T-cell (primary cell): ENCODE results near the gene JAG1. TPM values are rescaled to one million over a fixed set of nuclear protein-coding genes. Genes with fewer than 3 reads are reported as not detected.

Experiments
- ATAC-seq, 4 experiments: fragments of 200-7000 bp in 3 of 4; fragments of 150-1000 bp in 1 of 4; cut with Tn5 transposase; replicated peaks in 1 of 4; 1 replicate in 3 of 4; 2 replicates in 1 of 4; pipeline ENCODE4 v1.10.0; 2021; ENCODE audit warnings: moderate library complexity in 3 of 4, mild to moderate bottlenecking in 2 of 4, moderate number of reproducible peaks in 1 of 4
- CTCF ChIA-PET, 2 donors: fragments of 300-600 bp; sonication (Branson Sonifier 250); formaldehyde crosslinking; loops; one replicate each; lab custom pipeline; 2022; ENCODE audit warnings: antibody characterized with exemption in 2 of 2; lab: Charles Lee
- POLR2A ChIA-PET, 2 donors: fragments of 300-600 bp; sonication (Branson Sonifier 250); formaldehyde crosslinking; loops; one replicate each; lab custom pipeline; 2022; ENCODE audit warnings: antibody characterized with exemption in 2 of 2; lab: Charles Lee
- DNase-seq, 35 experiments: peaks; one replicate each; pipeline versions ENCODE4 v3.0.0 to v3.0.0-alpha.2; 2013 to 2023
- H3K27ac ChIP-seq: one replicate; pipeline ENCODE4 v1.5.1; 2013; ENCODE audit warnings: low read length
- H3K27me3 ChIP-seq, 2 experiments: replicated peaks in 1 of 2; 1 replicate in 1 of 2; 2 replicates in 1 of 2; pipeline versions ENCODE4 v1.6.1 to v1.7.0; 2013; ENCODE audit warnings: low read length in 1 of 2, mixed read lengths in 1 of 2; ENCODE audit not compliant: control insufficient read depth in 2 of 2, insufficient read depth in 2 of 2; ENCODE audit errors: extremely low read depth in 1 of 2
- H3K36me3 ChIP-seq, 2 donors: 1 replicate in 1 of 2; 2 replicates in 1 of 2; pipeline versions ENCODE4 v1.6.1 to v1.7.0; 2013; ENCODE audit warnings: low read length in 1 of 2; ENCODE audit not compliant: control insufficient read depth in 2 of 2, insufficient read depth in 1 of 2; ENCODE audit errors: extremely low read depth in 1 of 2
- H3K4me1 ChIP-seq, 2 experiments: 1 replicate in 1 of 2; 2 replicates in 1 of 2; pipeline versions ENCODE4 v1.6.1 to v1.7.0; 2013; ENCODE audit warnings: low read length in 2 of 2, mixed read lengths in 1 of 2; ENCODE audit not compliant: insufficient read depth in 2 of 2, control insufficient read depth in 1 of 2; ENCODE audit errors: extremely low read depth in 1 of 2
- H3K4me3 ChIP-seq, 2 donors: 1 replicate in 1 of 2; 2 replicates in 1 of 2; pipeline versions ENCODE4 v1.5.1 to v1.7.0; 2013; ENCODE audit warnings: mild to moderate bottlenecking in 2 of 2, low read length in 1 of 2, moderate library complexity in 1 of 2; ENCODE audit not compliant: control insufficient read depth in 1 of 2; ENCODE audit errors: extremely low read depth in 1 of 2
- H3K9me3 ChIP-seq: 2 replicates; pipeline ENCODE4 v1.7.0; 2013
- H3K27ac Mint-ChIP-seq, 2 donors: one replicate each; pipeline ENCODE4 v1.8.0; 2020 to 2021; ENCODE audit warnings: mild to moderate bottlenecking in 2 of 2, mixed read lengths in 2 of 2
- H3K27me3 Mint-ChIP-seq, 2 donors: one replicate each; pipeline ENCODE4 v1.8.0; 2021 to 2022; ENCODE audit warnings: mixed read lengths in 2 of 2
- H3K36me3 Mint-ChIP-seq: one replicate; pipeline ENCODE4 v1.8.0; 2021; ENCODE audit warnings: mixed read lengths
- H3K4me1 Mint-ChIP-seq, 3 donors: one replicate each; pipeline ENCODE4 v1.8.0; 2020 to 2022; ENCODE audit warnings: mixed read lengths in 3 of 3, mild to moderate bottlenecking in 1 of 3
- H3K4me3 Mint-ChIP-seq, 3 donors: one replicate each; pipeline ENCODE4 v1.8.0; 2020 to 2022; ENCODE audit warnings: mild to moderate bottlenecking in 3 of 3, mixed read lengths in 3 of 3, moderate library complexity in 3 of 3
- H3K9me3 Mint-ChIP-seq, 3 donors: one replicate each; pipeline ENCODE4 v1.8.0; 2020 to 2022; ENCODE audit warnings: mixed read lengths in 3 of 3
- WGBS: methylation state at CpG from one replicate; pipeline ENCODE4 v1.1.5; 2013; ENCODE audit warnings: missing lambda C conversion rate; ENCODE audit not compliant: insufficient coverage; 5-methylcytosine and 5-hydroxymethylcytosine counted together
- total RNA-seq, 35 experiments: library from RNA in 6 of 35; stranded (reverse) in 6 of 35; fragments of 120-200 nt in 1 of 35; gene quantifications; one replicate each; pipeline versions ENCODE4 v1.2.1 to v1.2.4 and lab custom pipeline; 2013 to 2026

The JAG1 gene
- total RNA-seq, 5 donors from 2014 or later (not counting 1 experiment from before 2014, with no cell fraction given) = 0.12 to 1.1 (median 0.56) TPM

DNA sequence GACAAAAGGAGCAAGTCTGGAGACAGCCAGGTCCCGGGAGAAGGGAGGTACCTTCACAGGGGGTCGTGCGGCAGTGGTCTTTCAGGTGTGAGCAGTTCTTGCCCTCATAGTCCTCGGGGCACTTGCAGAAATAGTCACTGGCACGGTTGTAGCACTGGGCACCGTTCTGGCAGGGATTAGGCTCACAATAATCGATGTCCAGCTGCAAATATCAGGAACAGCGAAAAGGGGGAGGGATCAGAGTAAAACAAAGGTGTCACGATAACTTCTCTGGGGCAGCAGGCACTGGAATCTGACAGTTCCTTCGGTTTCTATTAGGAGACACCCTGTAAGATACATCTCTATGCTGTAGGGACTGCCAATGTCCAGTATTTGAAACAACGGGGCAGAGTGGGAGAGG is 25.9 kb downstream of the JAG1 start:
- Histone ChIP-seq H3K27me3 (peaks cover 0 to 23% of the 10 kb centered on the region in 2 experiments), H3K4me3 (no peak overlapping the region), H3K27ac (no peak overlapping the region), H3K4me1 (peaks cover 0 to 2% of the 10 kb centered on the region in 2 experiments), H3K36me3 (no peaks in the 10 kb centered on the region), H3K9me3 (no peaks in the 10 kb centered on the region)
- Mint-ChIP-seq H3K36me3 (no peaks in the 10 kb centered on the region), H3K4me3 (no peak overlapping the region), H3K9me3 (no peaks in the 10 kb centered on the region), H3K27me3 (no peaks in the 10 kb centered on the region), H3K27ac (no peak overlapping the region), H3K4me1 (peaks cover 0 to 3% (median 0%) of the 10 kb centered on the region in 3 donors)
- CTCF ChIA-PET = interaction anchor here in 1 of 2 donors (0.6 kb wide), 1 partner anchor 165 kb away, joined by 3 read pairs; no protein-coding TSS in a partner anchor
- POLR2A ChIA-PET = no interaction called here
- ATAC-seq (no peak), DNase-seq (no peak)
- 81% methylated on average over 9 of the region's 11 CpGs for WGBS

GRCh38 chr20:10647471-10647870 is 26.3 kb downstream of the JAG1 start:
- H3K4me3 Mint-ChIP-seq = no peak overlapping the region
- Histone ChIP-seq H3K9me3 (no peaks in the 10 kb centered on the region), H3K36me3 (no peaks in the 10 kb centered on the region), H3K27me3 (peaks cover 0 to 18% of the 10 kb centered on the region in 2 experiments), H3K4me3 (no peak overlapping the region), H3K27ac (no peak overlapping the region), H3K4me1 (peaks cover 0 to 2% of the 10 kb centered on the region in 2 experiments)
- ATAC-seq = no peak
- peaks cover 0 to 3% (median 0%) of the 10 kb centered on the region in 3 donors for H3K4me1 Mint-ChIP-seq
- 75% methylated on average over 2 of the region's 9 CpGs for WGBS
- ChIA-PET POLR2A (no interaction called here), CTCF (interaction anchor here in 1 of 2 donors (0.6 kb wide), 1 partner anchor 165 kb away, joined by 3 read pairs; no protein-coding TSS in a partner anchor)
- no peaks in the 10 kb centered on the region for H3K9me3 Mint-ChIP-seq
- H3K27ac Mint-ChIP-seq = no peak overlapping the region
- H3K27me3 Mint-ChIP-seq = no peaks in the 10 kb centered on the region
- DNase-seq = peak in 1 of 35 experiments; percentile 10
- H3K36me3 Mint-ChIP-seq = no peaks in the 10 kb centered on the region

GRCh38 chr20:10646886-10647420 is 26.8 kb downstream of the JAG1 start:
- no peak for ATAC-seq
- H3K9me3 Mint-ChIP-seq = no peaks in the 10 kb centered on the region
- Histone ChIP-seq H3K27ac (no peak overlapping the region), H3K4me1 (peaks cover 0 to 2% of the 10 kb centered on the region in 2 experiments), H3K36me3 (no peaks in the 10 kb centered on the region), H3K4me3 (no peak overlapping the region), H3K27me3 (peaks cover 0 to 16% of the 10 kb centered on the region in 2 experiments), H3K9me3 (no peaks in the 10 kb centered on the region)
- H3K27me3 Mint-ChIP-seq = no peaks in the 10 kb centered on the region
- ChIA-PET POLR2A (no interaction called here), CTCF (interaction anchor here in 1 of 2 donors (0.6 kb wide), 1 partner anchor 166 kb away, joined by 3 read pairs; no protein-coding TSS in a partner anchor)
- no peaks in the 10 kb centered on the region for H3K36me3 Mint-ChIP-seq
- H3K4me1 Mint-ChIP-seq = peaks cover 0 to 3% (median 0%) of the 10 kb centered on the region in 3 donors
- WGBS = 90% methylated on average over 9 of the region's 9 CpGs
- no peak for DNase-seq
- no peak overlapping the region for H3K4me3 Mint-ChIP-seq
- no peak overlapping the region for H3K27ac Mint-ChIP-seq

DNA sequence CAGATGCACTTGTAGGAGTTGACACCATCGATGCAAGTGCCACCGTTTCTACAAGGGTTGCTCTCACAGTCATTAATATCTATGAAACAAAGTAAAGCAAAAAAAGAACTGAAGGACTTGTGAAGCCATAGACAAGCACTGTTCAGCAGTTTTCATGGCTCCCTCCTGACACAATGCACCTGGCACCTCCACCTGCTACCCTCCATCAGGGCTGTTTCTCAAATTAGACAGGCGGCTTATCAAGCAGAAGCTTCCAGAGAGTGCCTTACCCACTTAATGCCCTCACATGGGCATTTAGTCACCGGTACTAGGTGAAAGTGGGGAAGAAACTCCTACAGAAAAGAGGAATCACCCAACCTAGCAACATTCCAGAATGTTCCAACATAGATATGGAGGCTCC is 27.8 kb downstream of the JAG1 start:
- ChIA-PET POLR2A (no interaction called here), CTCF (no interaction called here)
- Histone ChIP-seq H3K4me1 (peaks cover 0 to 2% of the 10 kb centered on the region in 2 experiments), H3K9me3 (no peaks in the 10 kb centered on the region), H3K27me3 (peaks cover 0 to 10% of the 10 kb centered on the region in 2 experiments), H3K4me3 (no peak overlapping the region), H3K36me3 (no peaks in the 10 kb centered on the region), H3K27ac (no peak overlapping the region)
- DNase-seq (no peak), ATAC-seq (no peak)
- H3K4me3 Mint-ChIP-seq = no peak overlapping the region
- WGBS = 70% methylated on average over 2 of the region's 4 CpGs
- no peak overlapping the region for H3K27ac Mint-ChIP-seq
- no peaks in the 10 kb centered on the region for H3K36me3 Mint-ChIP-seq
- no peaks in the 10 kb centered on the region for H3K9me3 Mint-ChIP-seq
- peaks cover 0 to 3% (median 0%) of the 10 kb centered on the region in 3 donors for H3K4me1 Mint-ChIP-seq
- no peaks in the 10 kb centered on the region for H3K27me3 Mint-ChIP-seq

GRCh38 chr20:10645205-10645570 is 28.6 kb downstream of the JAG1 start:
- ATAC-seq (no peak), DNase-seq (no peak)
- H3K27ac ChIP-seq = no peak overlapping the region
- peaks cover 0 to 9% of the 10 kb centered on the region in 2 experiments for H3K27me3 ChIP-seq
- ChIA-PET CTCF (no interaction called here), POLR2A (no interaction called here)
- H3K9me3 ChIP-seq = no peaks in the 10 kb centered on the region
- peaks cover 0 to 3% (median 0%) of the 10 kb centered on the region in 3 donors for H3K4me1 Mint-ChIP-seq
- H3K4me1 ChIP-seq = peaks cover 0 to 2% of the 10 kb centered on the region in 2 experiments
- H3K27ac Mint-ChIP-seq = no peak overlapping the region
- H3K27me3 Mint-ChIP-seq = no peaks in the 10 kb centered on the region
- WGBS = 85% methylated on average over 3 of the region's 10 CpGs
- no peaks in the 10 kb centered on the region for H3K9me3 Mint-ChIP-seq
- H3K36me3 ChIP-seq = no peaks in the 10 kb centered on the region
- H3K4me3 Mint-ChIP-seq = no peak overlapping the region
- no peaks in the 10 kb centered on the region for H3K36me3 Mint-ChIP-seq
- H3K4me3 ChIP-seq = no peak overlapping the region

- no peaks in the 10 kb centered on the region for H3K9me3 Mint-ChIP-seq
- WGBS = 83% methylated on average over 3 of the region's 14 CpGs
- H3K36me3 Mint-ChIP-seq = no peaks in the 10 kb centered on the region
- Histone ChIP-seq H3K36me3 (no peaks in the 10 kb centered on the region), H3K27ac (no peak overlapping the region), H3K4me3 (no peak overlapping the region), H3K9me3 (no peaks in the 10 kb centered on the region), H3K27me3 (peaks cover 0 to 9% of the 10 kb centered on the region in 2 experiments), H3K4me1 (peaks cover 0 to 2% of the 10 kb centered on the region in 2 experiments)
- DNase-seq = no peak
- no peaks in the 10 kb centered on the region for H3K27me3 Mint-ChIP-seq
- peak in 1 of 4 experiments; percentile 27 for ATAC-seq
- peaks cover 0 to 3% (median 0%) of the 10 kb centered on the region in 3 donors for H3K4me1 Mint-ChIP-seq
- POLR2A ChIA-PET = no interaction called here
- H3K4me3 Mint-ChIP-seq = no peak overlapping the region
- CTCF ChIA-PET = no interaction called here
- H3K27ac Mint-ChIP-seq = no peak overlapping the region
Observed at GRCh38 chr20:10644458-10645204, 29.2 kb downstream of the JAG1 start.
